Esophagus squamous epithelium (tissue), 5 donors: Measurements from ENCODE around the gene SPRR1B. TPM values are rescaled to one million over a fixed set of nuclear protein-coding genes. Genes with fewer than 3 reads are reported as not detected.
"Not testable (repeated sequence)": the region's sequence is repeated elsewhere in the genome, so short reads cannot be mapped to it uniquely, and the experiment has no call there.

Experiments used
- DNase-seq: peaks from one replicate; lab custom pipeline; 2025; lab: John Stamatoyannopoulos, UW
- H3K27ac ChIP-seq, 4 donors: fragments of 200-600 bp; sonication (generic); one replicate each; pipeline ENCODE4 v1.5.1; 2016 to 2019; ENCODE audit warnings: mild to moderate bottlenecking in 1 of 4
- H3K27me3 ChIP-seq, 4 donors: fragments of 200-600 bp; sonication (generic); 1 replicate in 3 of 4; 2 replicates in 1 of 4; pipeline versions ENCODE4 v1.5.1 to v1.6.0; 2017 to 2021; ENCODE audit warnings: antibody characterized with exemption in 1 of 4
- H3K36me3 ChIP-seq, 3 donors: fragments of 200-600 bp; sonication (generic); one replicate each; pipeline ENCODE4 v1.5.1; 2016 to 2019
- H3K4me1 ChIP-seq, 3 donors: fragments of 200-600 bp; sonication (generic); one replicate each; pipeline ENCODE4 v1.5.1; 2017 to 2019
- H3K4me3 ChIP-seq, 4 donors: fragments of 200-600 bp; sonication (generic); 1 replicate in 3 of 4; 2 replicates in 1 of 4; pipeline ENCODE4 v1.5.1; 2016 to 2019; ENCODE audit warnings: mild to moderate bottlenecking in 2 of 4, moderate library complexity in 1 of 4
- H3K9me3 ChIP-seq, 3 donors: fragments of 200-600 bp; sonication (generic); one replicate each; pipeline ENCODE4 v1.5.1; 2016 to 2019
- CTCF ChIP-seq, 6 experiments: fragments of 450-650 bp in 4 of 6; fragments of 200-600 bp in 2 of 6; sonication (generic) in 2 of 6; IDR thresholded peaks; one replicate each; pipeline ENCODE4 v1.5.1; 2016 to 2019; ENCODE audit warnings: antibody characterized with exemption in 6 of 6, mild to moderate bottlenecking in 4 of 6, moderate library complexity in 4 of 6
- POLR2A ChIP-seq, 4 donors: fragments of 450-650 bp; IDR thresholded peaks; one replicate each; pipeline ENCODE4 v1.6.1; 2017; ENCODE audit warnings: antibody characterized with exemption in 4 of 4, mild to moderate bottlenecking in 4 of 4, moderate library complexity in 3 of 4
- WGBS, 2 donors: methylation state at CpG; one replicate each; pipeline ENCODE4 v1.1.5; 2018; 5-methylcytosine and 5-hydroxymethylcytosine counted together
- intact Hi-C: fragments of 100-400 bp; cut with DNase I; formaldehyde crosslinking; loops from one replicate; pipeline ENCODE4 v1.15.0; 2022
- total RNA-seq, 4 donors: library from RNA; depleted of rRNA; stranded (reverse); fragments of >200 nt; gene quantifications; one replicate each; pipeline ENCODE4 v1.1.0, GENCODE V29; 2016
- donor health status: DM: yes; HTN: yes; CAD: no.

The SPRR1B gene
- total RNA-seq, 4 donors from 2014 or later = 102 to 3,090 (median 871) TPM

- Histone ChIP-seq H3K4me1 (peaks cover 0 to 48% (median 0%) of the 10 kb centered on the region in 3 donors), H3K27me3 (no peaks in the 10 kb centered on the region), H3K27ac (peak overlapping the region; percentile 74 to 91 (median 84)), H3K36me3 (no peaks in the 10 kb centered on the region), H3K9me3 (peaks cover 0 to 3% (median 0%) of the 10 kb centered on the region in 3 donors), H3K4me3 (no peak overlapping the region)
- no peak for TF ChIP-seq POLR2A (IDR thresholded peaks at IDR 0.05)
- TF ChIP-seq CTCF (IDR thresholded peaks at IDR 0.05) = no peak
- no peak for DNase-seq
- 41 to 55% methylated on average over 6 of the region's 6 CpGs for WGBS, 2 donors
- intact Hi-C loops = no loop called here
These were observed 31.2 kb upstream of the SPRR1B start for GRCh38 chr1:152999818-153000217.

DNA sequence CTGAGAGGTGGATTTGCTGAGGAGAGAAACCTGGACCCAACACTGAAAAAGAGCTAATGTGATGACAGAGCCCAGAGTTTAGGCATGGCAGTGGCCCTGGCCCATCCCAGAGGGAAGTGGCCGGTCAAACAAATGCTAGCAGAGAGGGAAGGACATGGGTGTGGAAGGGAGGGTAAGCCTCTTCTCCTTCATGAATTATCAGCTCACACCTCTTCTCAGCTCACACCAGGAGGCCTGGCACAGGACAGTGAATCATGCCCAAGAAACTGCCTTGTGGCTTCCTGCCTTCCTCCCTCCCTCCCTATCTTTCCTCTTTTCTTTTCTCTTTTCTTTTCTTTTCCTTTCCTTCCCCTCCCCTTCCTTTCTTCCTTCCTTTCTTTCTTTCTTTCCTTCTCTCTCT, 30.7 kb upstream of the SPRR1B start:
- TF ChIP-seq CTCF (IDR thresholded peaks at IDR 0.05) = no peak
- TF ChIP-seq POLR2A (IDR thresholded peaks at IDR 0.05) = no peak
- 81% methylated on average over 1 of the region's 1 CpG; no CpG with 5 or more reads in 1 of the 2 donors for WGBS, 2 donors
- Histone ChIP-seq H3K9me3 (no peaks in the 10 kb centered on the region), H3K36me3 (no peaks in the 10 kb centered on the region), H3K27me3 (no peaks in the 10 kb centered on the region), H3K4me3 (no peak overlapping the region), H3K4me1 (peaks cover 0 to 48% (median 0%) of the 10 kb centered on the region in 3 donors), H3K27ac (peak overlapping the region; percentile 30 to 91 (median 84))
- intact Hi-C loops = no loop called here
- DNase-seq = no peak

DNA sequence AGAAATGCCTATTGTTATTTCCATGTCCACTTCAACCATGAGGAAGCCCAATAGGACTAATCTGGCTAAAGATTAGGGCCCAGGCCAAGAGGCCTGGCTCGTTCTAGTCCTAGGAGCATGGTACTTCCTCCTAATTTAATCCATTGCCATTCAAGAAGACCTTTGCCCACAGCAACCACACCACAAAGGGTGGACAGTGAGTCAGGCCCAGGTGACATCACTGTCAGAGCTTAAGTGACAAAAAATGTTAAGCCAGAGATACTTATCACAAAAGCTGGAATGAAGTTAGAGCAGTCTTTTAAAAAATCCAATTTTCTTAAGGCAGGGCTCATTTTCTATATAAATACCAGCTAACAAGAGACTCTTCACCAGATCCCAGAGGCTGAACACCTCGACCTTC, 29.6 kb upstream of the SPRR1B start, which contains the start of gene SPRR3:
TSS of gene SPRR3 (plus strand) at position 368 of the 400 bp plus-strand sequence. CDS start 1,272 bp downstream, outside the sequence.
- H3K9me3 ChIP-seq = no peaks in the 10 kb centered on the region
- H3K4me3 ChIP-seq = peak within 1 kb of the TSS in 3 of 4 donors; percentile 18 to 42 (median 41)
- H3K27me3 ChIP-seq = no peaks in the 10 kb centered on the region
- 44 to 50% methylated on average over 2 of the region's 2 CpGs for WGBS, 2 donors
- H3K27ac ChIP-seq = peak within 1 kb of the TSS; percentile 70 to 91 (median 84)
- peaks cover 0 to 48% (median 0%) of the 10 kb centered on the region in 3 donors for H3K4me1 ChIP-seq
- intact Hi-C loops = no loop called here
- no peaks in the 10 kb centered on the region for H3K36me3 ChIP-seq
- TF ChIP-seq POLR2A (IDR thresholded peaks at IDR 0.05) = no peak
- TF ChIP-seq CTCF (IDR thresholded peaks at IDR 0.05) = no peak
- DNase-seq = no peak

DNA sequence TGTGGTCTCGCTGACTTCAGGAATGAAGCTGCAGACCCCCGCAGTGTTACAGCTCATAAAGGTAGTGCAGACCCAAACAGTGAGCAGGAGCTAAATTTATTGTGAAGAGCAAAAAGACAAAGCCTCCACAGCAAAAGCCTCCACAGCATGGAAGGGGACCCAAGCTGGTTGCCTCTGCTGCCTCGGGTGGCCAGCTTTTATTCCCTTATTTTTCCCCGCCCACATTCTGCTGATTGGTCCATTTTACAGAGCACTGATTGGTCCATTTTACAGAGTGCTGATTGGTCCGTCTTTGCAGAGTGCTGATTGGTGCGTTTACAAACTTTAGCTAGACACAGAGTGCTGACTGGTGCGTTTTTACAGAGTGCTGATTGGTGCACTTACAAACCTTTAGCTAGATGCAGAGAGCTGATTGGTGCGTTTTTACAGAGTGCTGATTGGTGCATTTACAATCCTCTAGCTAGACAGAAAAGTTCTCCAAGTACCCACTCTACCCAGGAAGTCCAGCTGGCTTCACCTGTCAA, 19.7 kb upstream of the SPRR1B start:
- H3K27me3 ChIP-seq, H3K4me3 ChIP-seq, intact Hi-C loops, H3K4me1 ChIP-seq, H3K9me3 ChIP-seq, H3K36me3 ChIP-seq, DNase-seq, H3K27ac ChIP-seq: not testable (repeated sequence)
- WGBS, 2 donors = 80 to 81% methylated on average over 6 to 8 of the region's 8 CpGs

- H3K9me3 ChIP-seq, H3K36me3 ChIP-seq, H3K4me3 ChIP-seq, H3K27ac ChIP-seq, H3K27me3 ChIP-seq, intact Hi-C loops, DNase-seq: not testable (repeated sequence)
- 43 to 47% methylated on average over 2 of the region's 2 CpGs for WGBS, 2 donors
- H3K4me1 ChIP-seq = peaks cover 0 to 13% (median 0%) of the 10 kb centered on the region in 3 donors
These were observed 9.2 kb upstream of the SPRR1B start for GRCh38 chr1:153021829-153022228.

DNA sequence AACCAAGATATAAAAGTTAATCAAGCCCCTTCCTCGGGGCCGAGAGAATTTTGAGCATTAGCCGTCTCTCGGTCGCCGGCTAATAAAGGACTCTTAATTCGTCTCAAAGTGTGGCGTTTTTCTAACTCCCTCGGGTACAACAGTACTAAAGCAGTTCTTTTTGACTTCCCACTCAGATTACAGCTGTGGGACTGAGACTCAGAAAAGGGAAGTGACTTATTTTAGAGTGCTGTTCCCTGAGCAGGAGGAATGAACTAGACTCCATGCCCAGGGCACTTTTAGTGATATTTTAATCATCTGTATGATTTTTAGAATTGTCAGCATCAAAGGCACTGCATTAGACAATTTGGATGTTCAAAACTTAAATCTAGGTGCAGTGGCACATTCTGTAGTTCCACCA, 8.7 kb upstream of the SPRR1B start:
- intact Hi-C loops, H3K9me3 ChIP-seq, H3K36me3 ChIP-seq, H3K27me3 ChIP-seq, H3K27ac ChIP-seq, H3K4me3 ChIP-seq, DNase-seq: not testable (repeated sequence)
- peaks cover 0 to 13% (median 0%) of the 10 kb centered on the region in 3 donors for H3K4me1 ChIP-seq
- WGBS, 2 donors = 65 to 81% methylated on average over 9 of the region's 9 CpGs
